Bronchial epithelial cell (primary cell): ENCODE results near the gene TMEM131. TPM values are rescaled to one million over a fixed set of nuclear protein-coding genes. Genes with fewer than 3 reads are reported as not detected.

Source experiments
- DNase-seq: peaks from one replicate; pipeline ENCODE4 v3.0.0-alpha.2; 2010; ENCODE audit warnings: low read depth
- FAIRE-seq: peaks from 2 replicates; lab custom pipeline; 2011; peaks lifted over from hg19 to GRCh38; lab: Jason Lieb, UNC
- H3K27me3 ChIP-seq: 2 replicates; pipeline ENCODE4 v1.5.1; 2011; ENCODE audit warnings: low read length; ENCODE audit not compliant: control insufficient read depth, insufficient read depth
- H3K36me3 ChIP-seq: 2 replicates; pipeline ENCODE4 v1.5.1; 2011; ENCODE audit warnings: low read length; ENCODE audit not compliant: control insufficient read depth, insufficient read depth
- H3K4me3 ChIP-seq: 2 replicates; pipeline ENCODE4 v1.5.1; 2011; ENCODE audit warnings: mild to moderate bottlenecking, low read depth, low read length, control low read depth
- total RNA-seq: library from RNA; depleted of rRNA; stranded (reverse); fragments of >200 nt; gene quantifications from 2 replicates; pipeline ENCODE4 v1.2.1, GENCODE V29; 2014
- TF ChIP-seq, protein P1 (sequence below): IDR thresholded peaks from 2 replicates; pipeline ENCODE4 v1.5.1; 2011; ENCODE audit warnings: mild to moderate bottlenecking, moderate library complexity, low read length, control low read depth, inconsistent platforms; ENCODE audit not compliant: insufficient read depth, severe bottlenecking

TMEM131 gene
- total RNA-seq, 1 donor from 2014 or later = 14.0 TPM

DNA sequence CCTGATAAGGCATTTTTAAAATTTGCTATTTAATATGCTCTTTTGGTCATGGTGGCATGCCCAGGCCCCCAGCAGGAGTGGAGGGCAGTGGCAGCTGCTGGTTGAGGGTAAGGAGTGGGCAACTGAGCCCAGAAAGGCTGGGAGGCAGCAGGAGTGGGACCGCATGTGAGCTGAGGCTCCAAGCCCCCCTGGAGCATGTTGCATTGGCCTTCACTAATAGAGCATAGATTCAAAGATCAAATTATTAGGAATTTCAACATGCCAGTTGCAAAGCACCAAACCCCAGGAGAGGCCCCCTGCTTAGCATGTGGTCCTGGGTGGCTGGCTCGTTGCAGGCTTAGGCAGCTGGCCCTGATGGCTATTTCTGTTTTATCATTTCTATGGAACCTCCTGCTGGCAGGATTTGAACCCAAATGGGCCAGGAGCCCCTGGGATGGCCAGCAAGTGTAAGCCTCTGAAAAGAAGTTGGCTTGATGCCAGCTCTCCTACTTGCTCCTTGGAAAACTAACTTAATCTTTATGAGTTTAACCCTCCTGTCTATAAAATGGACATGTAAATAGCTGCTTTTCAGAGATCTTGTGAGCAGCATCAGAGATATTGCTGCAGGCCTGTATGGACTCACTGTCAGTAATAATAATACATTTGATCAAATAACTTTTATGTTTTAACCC, 42.1 kb upstream of the TMEM131 start:
- DNase-seq = no peak

DNA sequence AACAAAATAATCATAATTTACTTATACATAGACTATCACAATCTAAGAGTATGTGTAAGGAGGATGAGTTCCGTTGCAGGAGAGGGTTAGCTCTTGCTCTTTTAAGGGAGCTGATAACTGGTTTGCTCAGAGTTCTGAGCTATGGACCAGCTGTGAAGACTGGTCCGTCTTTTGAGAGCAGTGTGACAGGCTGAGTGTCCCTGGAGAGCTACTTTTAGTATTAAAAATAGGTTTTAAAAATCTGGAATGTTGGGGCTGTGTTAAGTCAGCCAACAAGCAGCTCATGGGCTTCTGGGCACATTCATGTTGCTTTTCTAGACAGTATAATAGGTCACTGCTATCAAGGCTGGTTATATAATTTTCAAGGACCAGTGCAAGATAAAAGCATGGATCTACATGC, 41.5 kb upstream of the TMEM131 start:
- H3K4me3 ChIP-seq = no peak overlapping the region
- FAIRE-seq = no peak
- TF ChIP-seq, protein P1, sequence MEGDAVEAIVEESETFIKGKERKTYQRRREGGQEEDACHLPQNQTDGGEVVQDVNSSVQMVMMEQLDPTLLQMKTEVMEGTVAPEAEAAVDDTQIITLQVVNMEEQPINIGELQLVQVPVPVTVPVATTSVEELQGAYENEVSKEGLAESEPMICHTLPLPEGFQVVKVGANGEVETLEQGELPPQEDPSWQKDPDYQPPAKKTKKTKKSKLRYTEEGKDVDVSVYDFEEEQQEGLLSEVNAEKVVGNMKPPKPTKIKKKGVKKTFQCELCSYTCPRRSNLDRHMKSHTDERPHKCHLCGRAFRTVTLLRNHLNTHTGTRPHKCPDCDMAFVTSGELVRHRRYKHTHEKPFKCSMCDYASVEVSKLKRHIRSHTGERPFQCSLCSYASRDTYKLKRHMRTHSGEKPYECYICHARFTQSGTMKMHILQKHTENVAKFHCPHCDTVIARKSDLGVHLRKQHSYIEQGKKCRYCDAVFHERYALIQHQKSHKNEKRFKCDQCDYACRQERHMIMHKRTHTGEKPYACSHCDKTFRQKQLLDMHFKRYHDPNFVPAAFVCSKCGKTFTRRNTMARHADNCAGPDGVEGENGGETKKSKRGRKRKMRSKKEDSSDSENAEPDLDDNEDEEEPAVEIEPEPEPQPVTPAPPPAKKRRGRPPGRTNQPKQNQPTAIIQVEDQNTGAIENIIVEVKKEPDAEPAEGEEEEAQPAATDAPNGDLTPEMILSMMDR = no peak

More for the DNA sequence above, 42.1 kb upstream of the TMEM131 start:
- H3K27me3 ChIP-seq = no peaks in the 10 kb centered on the region
- H3K4me3 ChIP-seq = no peak overlapping the region
- no peak for FAIRE-seq
- no peaks in the 10 kb centered on the region for H3K36me3 ChIP-seq
- TF ChIP-seq, protein P1 = no peak

DNA sequence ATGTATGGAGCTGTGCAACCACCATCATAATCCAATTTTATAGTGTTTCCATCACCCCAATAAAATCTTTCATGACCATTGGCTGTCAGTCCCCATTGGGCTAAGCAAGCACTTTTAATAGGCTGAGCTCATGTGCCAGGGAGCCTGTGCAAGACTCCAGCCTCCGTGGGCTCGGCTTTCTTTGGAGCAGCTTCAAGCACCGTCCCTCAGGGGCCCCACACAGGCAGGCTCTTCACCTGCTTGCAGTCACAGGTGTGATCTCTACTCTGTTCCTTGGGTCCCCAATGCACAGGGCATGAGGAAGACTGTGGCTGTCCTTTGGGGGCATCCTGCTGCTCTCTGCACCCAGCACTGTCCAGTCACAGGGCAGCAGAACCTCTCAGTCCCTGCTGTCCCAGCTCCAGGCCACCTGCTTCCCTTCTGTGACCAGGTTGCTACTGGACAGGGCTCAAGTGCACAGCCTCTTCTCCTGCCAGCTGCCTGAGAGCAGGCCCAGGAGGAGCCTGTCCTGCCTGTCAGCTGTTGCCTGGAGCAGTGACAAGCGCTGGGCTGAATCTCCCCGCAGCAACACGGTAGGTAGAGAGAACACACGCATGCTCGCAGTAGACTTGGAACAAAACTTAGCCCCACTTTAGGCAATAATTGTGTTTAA, 40.7 kb upstream of the TMEM131 start:
- H3K36me3 ChIP-seq = no peaks in the 10 kb centered on the region
- no peak for FAIRE-seq
- no peaks in the 10 kb centered on the region for H3K27me3 ChIP-seq
- TF ChIP-seq, protein P1 = no peak
- DNase-seq = no peak
- no peak overlapping the region for H3K4me3 ChIP-seq

More for the DNA sequence above, 41.5 kb upstream of the TMEM131 start:
- Histone ChIP-seq H3K36me3 (no peaks in the 10 kb centered on the region), H3K27me3 (no peaks in the 10 kb centered on the region)
- DNase-seq = no peak

DNA sequence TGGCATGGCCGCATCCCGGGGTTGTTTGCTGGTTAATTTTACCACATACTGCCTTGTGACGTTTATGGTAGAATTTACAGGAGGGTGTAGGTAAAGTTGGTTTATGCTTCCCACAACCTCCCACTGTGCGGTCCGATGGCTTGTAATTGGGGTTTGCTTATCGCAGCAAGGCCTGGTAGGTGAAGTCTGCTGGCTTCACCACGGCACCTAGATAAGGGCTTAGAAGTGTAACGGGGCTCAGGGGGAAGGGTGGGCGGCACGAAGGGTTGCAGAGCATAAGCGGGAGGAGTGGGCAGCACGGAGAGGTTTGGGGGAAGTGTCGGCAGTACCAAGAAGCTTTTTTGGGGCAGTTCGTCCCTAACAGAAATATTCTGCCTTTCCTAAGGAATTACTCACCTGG, 39.0 kb upstream of the TMEM131 start:
- FAIRE-seq (no peak), DNase-seq (no peak)
- H3K36me3 ChIP-seq = no peaks in the 10 kb centered on the region
- H3K4me3 ChIP-seq = no peak overlapping the region
- TF ChIP-seq, protein P1 = no peak
- H3K27me3 ChIP-seq = no peaks in the 10 kb centered on the region

DNA sequence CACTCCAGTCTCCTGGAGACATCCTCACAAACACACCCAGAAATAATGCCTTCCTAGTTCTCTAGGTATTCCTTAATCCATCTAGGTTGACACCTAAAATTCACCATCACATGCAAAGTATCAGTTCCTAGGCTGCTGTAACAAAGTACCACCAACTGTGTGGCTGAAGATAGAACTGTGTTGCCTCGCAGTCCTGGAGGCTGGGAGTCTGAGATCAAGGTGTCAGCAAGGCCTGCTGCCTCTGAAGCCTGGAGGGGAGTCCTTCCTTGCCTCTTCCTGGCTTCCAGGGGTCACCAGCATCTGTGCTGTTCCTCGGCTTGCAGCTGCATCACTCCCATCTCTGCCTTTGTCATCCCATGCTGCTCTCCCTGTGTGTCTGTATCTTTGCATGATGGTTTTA, 36.3 kb upstream of the TMEM131 start:
- Histone ChIP-seq H3K4me3 (no peak overlapping the region), H3K36me3 (no peaks in the 10 kb centered on the region), H3K27me3 (no peaks in the 10 kb centered on the region)
- no peak for DNase-seq
- no peak for FAIRE-seq
- TF ChIP-seq, protein P1 = no peak
